Gastroesophageal sphincter (tissue), 4 donors: Measurements from ENCODE around the gene MT1G. TPM values are rescaled to one million over a fixed set of nuclear protein-coding genes. Genes with fewer than 3 reads are reported as not detected.

Experiments
- ATAC-seq: fragments of 150-250 bp; one replicate; pipeline ENCODE4 v1.9.1; 2016; ENCODE audit warnings: mild to moderate bottlenecking, moderate library complexity
- H3K27ac ChIP-seq, 4 donors: fragments of 200-600 bp; sonication (generic) in 3 of 4; 1 replicate in 3 of 4; 2 replicates in 1 of 4; pipeline ENCODE4 v1.5.1; 2016 to 2019
- H3K27me3 ChIP-seq: fragments of 200-600 bp; sonication (generic); one replicate; pipeline ENCODE4 v1.5.1; 2019
- H3K36me3 ChIP-seq, 2 donors: fragments of 200-600 bp; sonication (generic); one replicate each; pipeline ENCODE4 v1.5.1; 2019; ENCODE audit warnings: control low read depth in 1 of 2
- H3K4me1 ChIP-seq, 3 donors: fragments of 200-600 bp; sonication (generic); 1 replicate in 2 of 3; 2 replicates in 1 of 3; pipeline ENCODE4 v1.5.1; 2016 to 2019; ENCODE audit warnings: control low read depth in 2 of 3
- H3K4me3 ChIP-seq, 2 donors: fragments of 200-600 bp; sonication (generic); one replicate each; pipeline ENCODE4 v1.5.1; 2019; ENCODE audit warnings: mild to moderate bottlenecking in 1 of 2, moderate library complexity in 1 of 2
- H3K9me3 ChIP-seq, 3 donors: fragments of 200-600 bp; sonication (generic); one replicate each; pipeline ENCODE4 v1.5.1; 2017 to 2019; ENCODE audit warnings: control low read depth in 2 of 3
- EP300 ChIP-seq: sonication (generic); formaldehyde crosslinking; IDR thresholded peaks from one replicate; pipeline ENCODE4 v1.6.1; 2017; ENCODE audit warnings: antibody characterized with exemption, mild to moderate bottlenecking
- POLR2A ChIP-seq, 2 donors: fragments of 450-650 bp; IDR thresholded peaks; one replicate each; pipeline ENCODE4 v1.6.1; 2017; ENCODE audit warnings: antibody characterized with exemption in 2 of 2, mild to moderate bottlenecking in 2 of 2, moderate library complexity in 1 of 2
- POLR2AphosphoS5 ChIP-seq: sonication (generic); formaldehyde crosslinking; IDR thresholded peaks from one replicate; pipeline ENCODE4 v1.6.1; 2017; ENCODE audit warnings: antibody characterized with exemption
- WGBS, 2 donors: methylation state at CpG; one replicate each; pipeline ENCODE4 v1.1.5; 2018; ENCODE audit warnings: low coverage in 1 of 2; 5-methylcytosine and 5-hydroxymethylcytosine counted together
- total RNA-seq, 4 donors: library from RNA; depleted of rRNA; stranded (reverse); fragments of >200 nt; gene quantifications; one replicate each; pipeline ENCODE4 v1.1.0, GENCODE V29; 2016
- TF ChIP-seq, protein P1 (sequence below), 4 experiments: fragments of 200-600 bp in 2 of 4; fragments of 450-650 bp in 2 of 4; sonication (generic) in 1 of 4; IDR thresholded peaks; one replicate each; pipeline ENCODE4 v1.5.1; 2017 to 2019; ENCODE audit warnings: antibody characterized with exemption in 4 of 4, mild to moderate bottlenecking in 2 of 4, moderate library complexity in 2 of 4

MT1G gene
- total RNA-seq, 4 donors from 2014 or later = 16.0 to 40.0 (median 21.6) TPM; not detected in 1

DNA sequence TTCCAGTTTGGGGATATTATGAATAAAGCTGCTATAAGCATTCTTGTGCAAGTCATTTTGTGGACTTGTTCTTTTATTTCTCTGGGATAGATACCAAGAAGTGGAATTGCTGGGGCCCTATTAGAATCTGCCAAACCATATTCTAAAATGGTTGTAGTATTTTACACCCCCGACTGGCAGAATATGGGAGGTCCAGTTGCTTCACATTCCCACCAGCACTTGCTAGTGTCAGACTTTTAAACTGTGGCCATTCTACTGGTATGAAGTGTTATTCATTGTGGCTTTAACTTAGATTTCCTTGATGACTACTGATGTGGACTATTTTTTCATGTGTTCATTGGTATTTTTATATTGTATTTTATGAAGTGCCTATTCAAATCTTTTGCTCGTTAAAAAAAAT, 44.0 kb upstream of the MT1G start:
- Histone ChIP-seq H3K4me3 (no peak overlapping the region), H3K4me1 (no peaks in the 10 kb centered on the region), H3K27me3 (no peaks in the 10 kb centered on the region), H3K9me3 (no peaks in the 10 kb centered on the region), H3K36me3 (no peaks in the 10 kb centered on the region), H3K27ac (no peak overlapping the region)
- TF ChIP-seq EP300 = no peak
- no peak for TF ChIP-seq POLR2AphosphoS5
- TF ChIP-seq, protein P1, sequence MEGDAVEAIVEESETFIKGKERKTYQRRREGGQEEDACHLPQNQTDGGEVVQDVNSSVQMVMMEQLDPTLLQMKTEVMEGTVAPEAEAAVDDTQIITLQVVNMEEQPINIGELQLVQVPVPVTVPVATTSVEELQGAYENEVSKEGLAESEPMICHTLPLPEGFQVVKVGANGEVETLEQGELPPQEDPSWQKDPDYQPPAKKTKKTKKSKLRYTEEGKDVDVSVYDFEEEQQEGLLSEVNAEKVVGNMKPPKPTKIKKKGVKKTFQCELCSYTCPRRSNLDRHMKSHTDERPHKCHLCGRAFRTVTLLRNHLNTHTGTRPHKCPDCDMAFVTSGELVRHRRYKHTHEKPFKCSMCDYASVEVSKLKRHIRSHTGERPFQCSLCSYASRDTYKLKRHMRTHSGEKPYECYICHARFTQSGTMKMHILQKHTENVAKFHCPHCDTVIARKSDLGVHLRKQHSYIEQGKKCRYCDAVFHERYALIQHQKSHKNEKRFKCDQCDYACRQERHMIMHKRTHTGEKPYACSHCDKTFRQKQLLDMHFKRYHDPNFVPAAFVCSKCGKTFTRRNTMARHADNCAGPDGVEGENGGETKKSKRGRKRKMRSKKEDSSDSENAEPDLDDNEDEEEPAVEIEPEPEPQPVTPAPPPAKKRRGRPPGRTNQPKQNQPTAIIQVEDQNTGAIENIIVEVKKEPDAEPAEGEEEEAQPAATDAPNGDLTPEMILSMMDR (IDR thresholded peaks at IDR 0.05) = no peak
- no peak for TF ChIP-seq POLR2A (IDR thresholded peaks at IDR 0.05)
- no peak for ATAC-seq
- WGBS, 2 donors = 78% methylated on average over 2 of the region's 2 CpGs; no CpG with 5 or more reads in 1 of the 2 donors

DNA sequence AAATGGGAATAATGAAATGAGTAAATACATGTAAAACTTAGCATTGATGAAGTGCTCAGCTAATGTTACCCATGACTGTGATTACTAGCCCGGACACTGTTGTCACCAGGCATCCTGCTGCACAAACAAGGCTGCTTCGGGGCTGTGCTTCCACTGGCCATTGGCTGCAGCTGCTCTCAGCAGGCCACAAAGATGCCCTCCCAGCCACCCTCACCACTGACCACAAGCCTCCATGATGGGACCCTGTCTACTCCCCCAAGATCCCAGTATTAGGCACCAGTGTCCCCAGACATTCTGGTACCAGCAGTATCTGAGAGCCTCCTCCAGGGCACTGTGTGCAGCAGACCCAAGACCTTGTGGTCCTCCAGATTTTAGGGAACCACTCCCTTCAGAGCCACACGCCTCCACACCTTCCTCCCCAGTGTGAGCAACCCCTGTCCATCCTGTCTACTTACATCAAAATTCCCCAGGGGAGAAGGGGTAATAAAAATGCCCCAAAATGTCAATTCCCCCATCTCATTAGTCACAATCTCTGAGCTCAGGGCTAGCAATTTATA, 42.4 kb upstream of the MT1G start:
- WGBS, 2 donors = 83 to 88% methylated on average over 1 of the region's 3 CpGs

DNA sequence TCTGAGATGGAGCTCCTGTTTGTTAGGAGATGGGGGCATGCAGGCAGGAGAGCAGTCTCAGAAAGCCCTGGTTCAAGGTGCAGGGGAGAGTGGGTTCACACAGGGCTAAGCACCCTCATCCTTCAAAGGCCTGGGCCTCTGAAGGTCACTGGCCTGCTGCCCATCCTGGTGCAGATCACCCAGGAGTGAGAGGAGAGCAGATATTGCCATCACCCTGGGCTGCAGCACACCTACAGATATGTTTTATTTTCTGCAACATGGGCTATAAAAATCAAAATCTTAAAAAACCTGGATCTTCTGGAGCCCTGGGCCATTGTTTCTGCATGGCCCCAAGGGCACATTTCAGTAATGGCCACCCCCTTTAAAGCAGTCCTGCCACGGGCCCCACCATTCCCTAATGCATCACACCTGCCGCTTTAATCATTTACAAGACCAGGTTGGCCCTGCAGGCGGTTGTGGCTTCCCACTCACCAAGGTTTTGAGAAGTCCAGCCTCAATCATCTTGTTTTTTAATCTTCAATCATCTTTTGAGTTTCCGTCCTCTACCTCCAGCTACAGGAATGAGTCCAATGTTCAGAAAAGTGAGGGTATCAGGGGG, 41.7 kb upstream of the MT1G start:
- H3K36me3 ChIP-seq = no peaks in the 10 kb centered on the region
- no peaks in the 10 kb centered on the region for H3K9me3 ChIP-seq
- H3K4me1 ChIP-seq = no peaks in the 10 kb centered on the region
- 87 to 95% methylated on average over 3 to 4 of the region's 4 CpGs for WGBS, 2 donors
- no peak for ATAC-seq
- no peak overlapping the region for H3K27ac ChIP-seq
- no peaks in the 10 kb centered on the region for H3K27me3 ChIP-seq
- TF ChIP-seq POLR2A (IDR thresholded peaks at IDR 0.05) (no peak), POLR2AphosphoS5 (no peak), EP300 (no peak)
- TF ChIP-seq, protein P1 (IDR thresholded peaks at IDR 0.05) = no peak
- H3K4me3 ChIP-seq = no peak overlapping the region

More for the DNA sequence above, 42.4 kb upstream of the MT1G start:
- H3K4me1 ChIP-seq = no peaks in the 10 kb centered on the region
- no peak overlapping the region for H3K27ac ChIP-seq
- no peak for TF ChIP-seq POLR2A (IDR thresholded peaks at IDR 0.05)
- no peak for TF ChIP-seq EP300
- TF ChIP-seq, protein P1 (IDR thresholded peaks at IDR 0.05) = no peak
- no peak for TF ChIP-seq POLR2AphosphoS5
- H3K36me3 ChIP-seq = no peaks in the 10 kb centered on the region
- no peaks in the 10 kb centered on the region for H3K9me3 ChIP-seq
- no peaks in the 10 kb centered on the region for H3K27me3 ChIP-seq
- ATAC-seq = no peak
- H3K4me3 ChIP-seq = no peak overlapping the region

DNA sequence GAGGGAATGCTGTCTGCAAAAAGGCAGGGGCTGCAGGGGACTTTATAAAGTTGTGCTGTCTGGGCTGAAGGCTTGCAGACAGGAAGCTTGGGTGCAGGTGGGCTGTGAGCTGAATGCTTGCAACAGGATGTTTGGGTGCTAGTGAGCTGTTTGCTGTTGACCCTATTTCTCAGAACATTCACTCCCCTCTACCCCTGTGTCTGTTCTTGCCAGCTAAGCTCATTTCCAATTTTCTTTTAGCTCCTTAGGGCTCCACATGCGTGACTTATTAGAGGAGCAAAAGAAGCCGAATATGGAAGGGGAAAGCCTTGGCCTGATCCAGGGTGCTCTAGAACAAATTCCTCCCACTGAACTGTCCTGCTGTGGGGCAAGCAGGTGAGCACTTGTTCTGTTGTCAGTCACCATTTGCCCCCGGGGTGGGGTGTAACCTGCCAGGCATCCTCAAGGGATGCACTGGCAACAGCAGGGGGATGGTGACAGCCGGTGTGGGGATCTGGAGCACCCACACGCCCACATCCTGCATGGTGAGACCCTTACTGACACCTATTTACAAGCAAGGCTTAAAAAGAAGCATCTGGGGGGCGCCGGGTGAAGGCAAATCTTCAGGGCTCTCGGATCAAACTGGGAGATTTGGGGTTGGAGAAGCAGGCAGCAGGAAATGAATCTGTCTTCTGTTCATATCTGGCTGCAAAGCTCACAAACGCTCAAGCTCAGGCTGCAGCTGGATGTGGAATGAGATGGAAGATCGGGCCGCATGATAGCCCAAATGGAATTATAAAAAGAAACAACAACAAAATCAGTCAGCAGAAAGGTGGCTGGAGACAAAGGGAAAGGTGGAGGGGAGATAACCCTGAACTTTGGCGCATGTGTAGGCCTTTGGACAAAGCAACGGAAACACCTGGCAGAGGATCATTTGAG, 40.9 kb upstream of the MT1G start:
- ATAC-seq = no peak
- H3K27me3 ChIP-seq = no peaks in the 10 kb centered on the region
- no peaks in the 10 kb centered on the region for H3K4me1 ChIP-seq
- H3K4me3 ChIP-seq = no peak overlapping the region
- TF ChIP-seq POLR2A (IDR thresholded peaks at IDR 0.05) (no peak), POLR2AphosphoS5 (no peak), EP300 (no peak)
- TF ChIP-seq, protein P1 (IDR thresholded peaks at IDR 0.05) = no peak
- H3K27ac ChIP-seq = no peak overlapping the region
- WGBS, 2 donors = 53 to 69% methylated on average over 3 to 8 of the region's 13 CpGs
- H3K9me3 ChIP-seq = no peaks in the 10 kb centered on the region
- H3K36me3 ChIP-seq = no peaks in the 10 kb centered on the region
